ENCODE results near the gene BSCL2. TPM values are rescaled to one million over a fixed set of nuclear protein-coding genes. Genes with fewer than 3 reads are reported as not detected.

BSCL2 gene
- total and polyA plus RNA-seq, 2 of the 13 experiments (the other 11 are each of a cell fraction or from before 2014, with no cell fraction given) = 19.5 to 21.1 TPM

DNA sequence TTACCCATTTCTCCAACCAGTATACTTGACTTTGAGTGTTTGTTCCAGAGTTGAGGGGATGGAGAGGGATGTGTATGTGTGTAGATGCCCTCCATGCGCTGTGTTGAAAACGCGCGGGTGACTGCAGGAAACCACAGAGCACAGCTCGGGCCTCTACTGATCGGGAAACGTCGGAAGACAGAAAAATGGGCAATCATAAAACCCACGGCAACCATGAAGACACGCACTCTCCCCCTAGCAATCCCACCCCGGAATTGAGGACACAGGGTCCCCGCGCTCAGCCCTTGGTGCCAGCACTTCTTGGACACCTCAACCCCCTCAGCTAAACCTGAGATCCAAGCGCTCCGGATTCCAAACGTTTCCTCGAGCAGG lies 36.0 kb downstream of the BSCL2 start (continued):
- TF ChIP-seq, protein P1, sequence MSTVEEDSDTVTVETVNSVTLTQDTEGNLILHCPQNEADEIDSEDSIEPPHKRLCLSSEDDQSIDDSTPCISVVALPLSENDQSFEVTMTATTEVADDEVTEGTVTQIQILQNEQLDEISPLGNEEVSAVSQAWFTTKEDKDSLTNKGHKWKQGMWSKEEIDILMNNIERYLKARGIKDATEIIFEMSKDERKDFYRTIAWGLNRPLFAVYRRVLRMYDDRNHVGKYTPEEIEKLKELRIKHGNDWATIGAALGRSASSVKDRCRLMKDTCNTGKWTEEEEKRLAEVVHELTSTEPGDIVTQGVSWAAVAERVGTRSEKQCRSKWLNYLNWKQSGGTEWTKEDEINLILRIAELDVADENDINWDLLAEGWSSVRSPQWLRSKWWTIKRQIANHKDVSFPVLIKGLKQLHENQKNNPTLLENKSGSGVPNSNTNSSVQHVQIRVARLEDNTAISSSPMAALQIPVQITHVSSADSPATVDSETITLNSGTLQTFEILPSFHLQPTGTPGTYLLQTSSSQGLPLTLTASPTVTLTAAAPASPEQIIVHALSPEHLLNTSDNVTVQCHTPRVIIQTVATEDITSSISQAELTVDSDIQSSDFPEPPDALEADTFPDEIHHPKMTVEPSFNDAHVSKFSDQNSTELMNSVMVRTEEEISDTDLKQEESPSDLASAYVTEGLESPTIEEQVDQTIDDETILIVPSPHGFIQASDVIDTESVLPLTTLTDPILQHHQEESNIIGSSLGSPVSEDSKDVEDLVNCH (CRISPR knock-in tag; IDR thresholded peaks at IDR 0.05) = no peak
- TF ChIP-seq, protein P2, sequence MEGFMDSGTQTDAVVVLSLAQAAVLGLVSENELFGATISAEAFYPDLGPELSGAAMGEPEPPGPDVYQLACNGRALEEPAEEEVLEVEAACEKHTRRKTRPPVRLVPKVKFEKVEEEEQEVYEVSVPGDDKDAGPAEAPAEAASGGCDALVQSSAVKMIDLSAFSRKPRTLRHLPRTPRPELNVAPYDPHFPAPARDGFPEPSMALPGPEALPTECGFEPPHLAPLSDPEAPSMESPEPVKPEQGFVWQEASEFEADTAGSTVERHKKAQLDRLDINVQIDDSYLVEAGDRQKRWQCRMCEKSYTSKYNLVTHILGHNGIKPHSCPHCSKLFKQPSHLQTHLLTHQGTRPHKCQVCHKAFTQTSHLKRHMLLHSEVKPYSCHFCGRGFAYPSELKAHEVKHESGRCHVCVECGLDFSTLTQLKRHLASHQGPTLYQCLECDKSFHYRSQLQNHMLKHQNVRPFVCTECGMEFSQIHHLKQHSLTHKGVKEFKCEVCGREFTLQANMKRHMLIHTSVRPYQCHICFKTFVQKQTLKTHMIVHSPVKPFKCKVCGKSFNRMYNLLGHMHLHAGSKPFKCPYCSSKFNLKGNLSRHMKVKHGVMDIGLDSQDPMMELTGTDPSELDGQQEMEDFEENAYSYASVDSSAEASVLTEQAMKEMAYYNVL (CRISPR knock-in tag; IDR thresholded peaks at IDR 0.05; ENCODE audit: borderline replicate concordance) = no peak
- TF ChIP-seq ZNF768 (CRISPR knock-in tag; IDR thresholded peaks at IDR 0.05) = no peak
- TF ChIP-seq, protein P3, sequence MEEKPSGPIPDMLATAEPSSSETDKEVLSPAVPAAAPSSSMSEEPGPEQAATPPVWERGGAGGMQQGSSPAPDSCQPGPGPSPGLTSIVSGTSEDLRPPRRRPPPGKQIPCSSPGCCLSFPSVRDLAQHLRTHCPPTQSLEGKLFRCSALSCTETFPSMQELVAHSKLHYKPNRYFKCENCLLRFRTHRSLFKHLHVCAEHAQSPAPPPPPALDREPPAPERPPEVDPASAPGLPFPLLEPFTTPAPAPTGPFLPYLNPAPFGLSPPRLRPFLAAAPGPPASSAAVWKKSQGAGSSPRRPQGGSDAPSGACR (CRISPR knock-in tag; IDR thresholded peaks at IDR 0.05) = no peak
- no peak for TF ChIP-seq GTF3A (CRISPR knock-in tag; conservative IDR thresholded peaks at IDR 0.05)
- TF ChIP-seq ZSCAN9 (CRISPR knock-in tag; IDR thresholded peaks at IDR 0.05; ENCODE audit: borderline replicate concordance) = no peak
- no peak for TF ChIP-seq ELF4 (CRISPR knock-in tag; IDR thresholded peaks at IDR 0.05; ENCODE audit: borderline replicate concordance)
- TF ChIP-seq SP140L (CRISPR knock-in tag; IDR thresholded peaks at IDR 0.05; ENCODE audit: borderline replicate concordance) = no peak
- TF ChIP-seq CENPX (CRISPR knock-in tag; IDR thresholded peaks at IDR 0.05) = no peak
- TF ChIP-seq, protein P4, sequence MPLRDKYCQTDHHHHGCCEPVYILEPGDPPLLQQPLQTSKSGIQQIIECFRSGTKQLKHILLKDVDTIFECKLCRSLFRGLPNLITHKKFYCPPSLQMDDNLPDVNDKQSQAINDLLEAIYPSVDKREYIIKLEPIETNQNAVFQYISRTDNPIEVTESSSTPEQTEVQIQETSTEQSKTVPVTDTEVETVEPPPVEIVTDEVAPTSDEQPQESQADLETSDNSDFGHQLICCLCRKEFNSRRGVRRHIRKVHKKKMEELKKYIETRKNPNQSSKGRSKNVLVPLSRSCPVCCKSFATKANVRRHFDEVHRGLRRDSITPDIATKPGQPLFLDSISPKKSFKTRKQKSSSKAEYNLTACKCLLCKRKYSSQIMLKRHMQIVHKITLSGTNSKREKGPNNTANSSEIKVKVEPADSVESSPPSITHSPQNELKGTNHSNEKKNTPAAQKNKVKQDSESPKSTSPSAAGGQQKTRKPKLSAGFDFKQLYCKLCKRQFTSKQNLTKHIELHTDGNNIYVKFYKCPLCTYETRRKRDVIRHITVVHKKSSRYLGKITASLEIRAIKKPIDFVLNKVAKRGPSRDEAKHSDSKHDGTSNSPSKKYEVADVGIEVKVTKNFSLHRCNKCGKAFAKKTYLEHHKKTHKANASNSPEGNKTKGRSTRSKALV (CRISPR knock-in tag; IDR thresholded peaks at IDR 0.05) = no peak
- TF ChIP-seq ZNF713 (CRISPR knock-in tag; IDR thresholded peaks at IDR 0.05) = no peak
- TF ChIP-seq, protein P5, sequence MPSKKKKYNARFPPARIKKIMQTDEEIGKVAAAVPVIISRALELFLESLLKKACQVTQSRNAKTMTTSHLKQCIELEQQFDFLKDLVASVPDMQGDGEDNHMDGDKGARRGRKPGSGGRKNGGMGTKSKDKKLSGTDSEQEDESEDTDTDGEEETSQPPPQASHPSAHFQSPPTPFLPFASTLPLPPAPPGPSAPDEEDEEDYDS (CRISPR knock-in tag; IDR thresholded peaks at IDR 0.05) = no peak
- no peak; the same call in 1 of the 2 replicates for TF ChIP-seq SMAD3 (CRISPR knock-in tag; IDR thresholded peaks at IDR 0.05)
- no peak for TF ChIP-seq ZNF205 (CRISPR knock-in tag; IDR thresholded peaks at IDR 0.05)
- no peak for TF ChIP-seq ZFP36 (IDR thresholded peaks at IDR 0.05; ENCODE audit: borderline replicate concordance, low read depth, low read length, partially characterized antibody)
- TF ChIP-seq, protein P6, sequence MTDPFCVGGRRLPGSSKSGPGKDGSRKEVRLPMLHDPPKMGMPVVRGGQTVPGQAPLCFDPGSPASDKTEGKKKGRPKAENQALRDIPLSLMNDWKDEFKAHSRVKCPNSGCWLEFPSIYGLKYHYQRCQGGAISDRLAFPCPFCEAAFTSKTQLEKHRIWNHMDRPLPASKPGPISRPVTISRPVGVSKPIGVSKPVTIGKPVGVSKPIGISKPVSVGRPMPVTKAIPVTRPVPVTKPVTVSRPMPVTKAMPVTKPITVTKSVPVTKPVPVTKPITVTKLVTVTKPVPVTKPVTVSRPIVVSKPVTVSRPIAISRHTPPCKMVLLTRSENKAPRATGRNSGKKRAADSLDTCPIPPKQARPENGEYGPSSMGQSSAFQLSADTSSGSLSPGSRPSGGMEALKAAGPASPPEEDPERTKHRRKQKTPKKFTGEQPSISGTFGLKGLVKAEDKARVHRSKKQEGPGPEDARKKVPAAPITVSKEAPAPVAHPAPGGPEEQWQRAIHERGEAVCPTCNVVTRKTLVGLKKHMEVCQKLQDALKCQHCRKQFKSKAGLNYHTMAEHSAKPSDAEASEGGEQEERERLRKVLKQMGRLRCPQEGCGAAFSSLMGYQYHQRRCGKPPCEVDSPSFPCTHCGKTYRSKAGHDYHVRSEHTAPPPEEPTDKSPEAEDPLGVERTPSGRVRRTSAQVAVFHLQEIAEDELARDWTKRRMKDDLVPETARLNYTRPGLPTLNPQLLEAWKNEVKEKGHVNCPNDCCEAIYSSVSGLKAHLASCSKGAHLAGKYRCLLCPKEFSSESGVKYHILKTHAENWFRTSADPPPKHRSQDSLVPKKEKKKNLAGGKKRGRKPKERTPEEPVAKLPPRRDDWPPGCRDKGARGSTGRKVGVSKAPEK (CRISPR knock-in tag; IDR thresholded peaks at IDR 0.05; ENCODE audit: borderline replicate concordance) = no peak
- no peak for TF ChIP-seq TMF1 (CRISPR knock-in tag; IDR thresholded peaks at IDR 0.05; ENCODE audit: low read depth)
- TF ChIP-seq ZNF180 (CRISPR knock-in tag; IDR thresholded peaks at IDR 0.05; ENCODE audit: borderline replicate concordance, low read depth) = no peak
- TF ChIP-seq MTA3 (CRISPR knock-in tag; IDR thresholded peaks at IDR 0.05) = no peak
- 0 out of 2 replicates have a peak, but pooled peaks have one; percentile 37 for TF ChIP-seq ZBTB7A (CRISPR knock-in tag; IDR thresholded peaks at IDR 0.05)

Data from HepG2 (cell line).